ENCODE results near the gene NACC2.

- TF ChIP-seq POLR2A (IDR thresholded peaks at IDR 0.05; ENCODE audit: control extremely low read depth in 1 of 2, low read depth in 2 of 2, low read length in 2 of 2) (no peak), POLR2AphosphoS5 (IDR thresholded peaks at IDR 0.05; ENCODE audit: low read depth, low read length) (no peak), CTCF (IDR thresholded peaks at IDR 0.05; ENCODE audit: control extremely low read depth in 1 of 3, insufficient read depth in 1 of 3, low read depth in 1 of 3, low read length in 3 of 3) (no peak), TAF1 (IDR thresholded peaks at IDR 0.05; ENCODE audit: low read depth, low read length) (no peak)
Measured at GRCh38 chr9:136115206-136115605, 20.1 kb upstream of the NACC2 start.
